GM18907 (cell line): ENCODE data around the gene WDR64.
"Not testable (repeated sequence)": the region's sequence is repeated elsewhere in the genome, so short reads cannot be mapped to it uniquely, and the experiment has no call there.

Source experiments
- ATAC-seq: cut with Tn5 transposase; IDR thresholded peaks from one replicate; pipeline ENCODE4 v1.9.1; 2021; ENCODE audit warnings: mild to moderate bottlenecking, moderate library complexity; ENCODE audit not compliant: unreplicated experiment

The WDR64 gene

DNA sequence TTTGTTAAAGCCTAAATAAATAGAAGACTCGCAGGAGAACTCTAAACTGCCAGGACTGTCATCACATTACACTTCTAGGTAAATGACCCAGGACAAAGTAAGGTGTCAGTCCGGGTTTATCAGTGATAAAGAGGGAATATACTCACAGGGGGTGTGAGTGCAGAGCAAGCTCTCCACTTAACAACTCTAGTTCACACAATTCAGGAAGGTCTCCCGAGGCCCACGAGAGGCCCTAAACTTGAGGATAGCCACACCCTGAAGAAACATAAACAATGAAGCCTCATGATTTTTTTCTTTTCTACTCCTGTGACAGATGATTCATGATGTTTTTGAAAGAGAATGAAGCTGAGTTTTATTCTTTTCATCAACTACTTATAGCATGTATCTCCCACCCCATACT, 130.3 kb downstream of the WDR64 start:
- no peak for ATAC-seq

DNA sequence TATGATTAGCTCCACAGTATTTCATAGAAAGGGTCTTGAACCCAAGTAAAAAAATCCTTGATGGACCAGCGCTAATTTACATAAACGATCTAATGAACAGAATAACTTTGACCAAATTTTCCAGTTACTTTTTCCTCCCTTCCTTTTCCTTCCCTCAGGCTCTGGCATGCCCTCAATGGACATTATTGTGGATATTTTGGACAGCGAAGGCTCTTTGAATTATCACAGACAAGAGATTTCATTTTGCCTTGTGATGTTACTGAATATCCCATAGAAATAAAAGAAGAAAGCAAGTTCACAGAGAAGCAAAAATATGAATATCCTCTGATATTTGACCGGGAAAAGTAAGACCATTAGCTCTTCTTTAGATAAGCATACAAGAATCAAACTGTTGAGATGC, 135.6 kb downstream of the WDR64 start:
- ATAC-seq = no peak

DNA sequence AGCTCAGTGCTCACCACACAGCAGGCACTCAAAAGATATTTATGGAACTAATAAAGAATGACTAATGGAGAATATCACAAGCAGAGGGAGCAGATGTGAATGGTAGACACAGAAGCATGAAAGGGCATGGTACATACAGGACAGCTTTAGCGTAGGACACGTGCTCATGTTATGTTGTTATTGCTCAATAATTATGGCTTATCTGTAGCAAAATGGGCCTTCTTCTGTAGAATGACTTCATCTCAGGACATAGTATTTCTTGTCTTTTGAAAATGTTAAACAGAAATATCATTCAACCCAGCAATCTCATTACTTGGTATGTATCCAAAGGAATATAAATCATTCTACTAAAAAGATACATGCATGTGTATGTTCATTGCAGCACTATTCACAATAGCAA, 137.0 kb downstream of the WDR64 start:
- no peak for ATAC-seq

DNA sequence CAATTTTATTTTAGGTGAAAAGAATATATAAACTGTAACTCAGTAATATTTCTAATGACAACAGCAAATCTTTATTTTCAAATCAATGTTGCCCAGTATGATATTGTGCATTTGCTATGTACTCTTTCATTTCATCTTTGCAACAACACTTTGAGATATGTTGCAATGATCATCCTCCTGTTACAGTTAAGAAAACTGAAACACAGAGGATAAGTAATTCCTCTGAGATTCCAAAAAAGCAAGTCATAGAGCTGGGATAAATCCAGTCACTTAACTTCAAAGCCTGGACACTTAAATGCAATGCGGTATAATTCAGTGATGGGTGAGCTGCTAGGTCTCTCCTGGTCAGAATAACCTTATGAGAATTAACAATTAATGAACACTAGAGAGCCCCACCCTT, 147.3 kb downstream of the WDR64 start:
- no peak for ATAC-seq

DNA sequence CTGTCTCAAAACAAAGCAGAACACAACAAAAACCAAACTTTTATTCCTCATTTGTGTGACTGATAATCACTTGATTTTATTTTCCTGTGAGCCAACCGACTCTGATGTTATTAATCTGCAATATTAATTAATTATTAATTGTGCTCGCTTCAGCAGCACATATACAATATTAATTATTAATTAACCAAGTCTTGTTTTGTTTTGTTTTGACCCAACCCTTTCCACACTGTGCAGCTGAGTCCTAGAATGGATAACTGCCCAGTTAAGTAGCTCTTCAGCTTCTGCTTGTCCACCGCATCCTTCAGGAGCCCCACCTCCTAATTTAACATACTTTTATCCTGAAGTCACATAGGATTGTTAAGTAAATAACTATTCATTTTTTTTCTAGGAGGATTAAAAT, 148.6 kb downstream of the WDR64 start:
- peak; percentile 82 for ATAC-seq

DNA sequence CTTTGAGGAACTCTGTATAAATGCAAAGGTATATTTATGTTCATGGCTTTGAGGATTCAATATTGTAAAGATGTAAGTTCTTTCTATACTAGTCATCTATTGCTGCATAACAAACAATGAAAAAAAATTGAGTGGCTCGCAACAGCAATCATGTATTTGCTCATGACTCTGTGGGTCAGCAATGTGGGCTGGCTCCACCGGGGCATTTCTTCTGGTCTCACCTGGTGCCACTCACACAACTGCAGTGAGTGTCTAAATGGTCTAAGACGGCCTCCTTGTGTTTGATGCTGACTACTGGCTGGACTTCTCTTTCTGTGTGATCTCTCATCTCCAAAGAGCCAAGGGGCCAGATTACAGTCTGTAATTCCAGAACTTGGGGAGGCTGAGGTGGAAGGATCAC, 150.8 kb downstream of the WDR64 start:
- no peak for ATAC-seq

DNA sequence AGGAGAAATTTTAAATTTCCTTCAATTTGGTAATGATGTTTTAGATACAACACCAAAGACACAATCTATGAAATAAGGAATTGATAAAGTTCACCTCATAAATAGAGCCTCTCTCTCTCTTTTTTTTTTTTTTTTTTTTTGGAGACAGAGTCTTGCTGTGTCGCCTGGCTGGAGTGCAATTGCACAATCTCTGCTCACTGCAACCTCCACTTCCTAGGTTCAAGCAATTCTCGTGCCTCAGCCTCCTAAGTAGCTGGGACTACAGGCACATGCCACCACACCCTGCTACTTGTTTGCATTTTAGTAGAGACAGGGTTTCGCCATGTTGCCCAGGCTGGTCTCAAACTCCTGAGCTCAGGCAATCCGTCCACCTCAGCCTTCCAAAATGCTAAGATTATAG, 152.6 kb downstream of the WDR64 start:
- ATAC-seq = not testable (repeated sequence)

DNA sequence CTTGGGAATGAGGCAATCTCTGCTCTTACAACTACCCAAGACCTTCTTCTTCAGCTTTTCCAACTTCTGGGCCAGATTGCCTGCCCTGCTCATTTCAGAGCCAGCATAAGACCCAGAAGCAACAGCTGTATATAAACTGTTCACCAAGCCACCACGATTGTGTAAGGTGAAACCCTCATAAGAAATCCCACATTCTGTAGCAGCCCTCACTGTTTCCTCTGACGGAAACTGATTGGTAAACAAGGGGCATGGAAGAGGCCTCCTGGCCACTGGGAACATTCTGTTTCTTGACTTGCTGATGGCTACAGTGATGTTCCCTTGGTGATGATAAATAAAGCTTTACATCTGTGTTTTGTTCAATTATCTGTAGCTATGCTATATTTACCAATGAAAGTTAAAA, 156.2 kb downstream of the WDR64 start:
- ATAC-seq = no peak

DNA sequence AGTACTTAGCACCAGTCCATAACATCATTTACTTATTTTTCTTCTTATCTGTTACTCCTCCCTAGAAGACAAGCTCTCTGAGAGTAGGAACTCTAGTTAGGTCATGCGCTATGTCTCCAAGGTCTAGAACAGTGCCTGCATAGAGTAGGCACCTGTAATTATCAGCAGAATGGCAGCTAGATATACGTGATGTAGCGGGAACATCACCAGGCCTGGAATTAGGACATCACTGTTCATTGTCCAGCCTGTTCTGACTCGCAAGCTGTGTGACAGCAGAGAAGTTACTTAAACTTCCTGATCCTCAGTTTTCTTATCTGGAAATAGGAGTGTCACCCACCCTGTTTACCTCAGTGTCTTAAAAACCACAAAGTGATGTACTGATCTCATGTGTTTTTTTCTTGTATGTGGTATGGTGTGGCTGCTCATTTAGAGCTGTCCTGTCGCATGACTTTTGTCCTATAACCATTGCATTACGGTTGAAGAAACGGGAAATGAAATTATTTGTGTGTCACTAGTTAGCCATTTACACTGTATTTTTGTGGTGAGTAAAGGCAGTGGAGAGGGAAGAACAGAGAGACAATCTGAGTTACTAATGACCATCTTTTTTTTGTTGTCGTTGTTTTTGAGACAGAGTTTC, 158.8 kb downstream of the WDR64 start:
- ATAC-seq = peak; percentile 91

DNA sequence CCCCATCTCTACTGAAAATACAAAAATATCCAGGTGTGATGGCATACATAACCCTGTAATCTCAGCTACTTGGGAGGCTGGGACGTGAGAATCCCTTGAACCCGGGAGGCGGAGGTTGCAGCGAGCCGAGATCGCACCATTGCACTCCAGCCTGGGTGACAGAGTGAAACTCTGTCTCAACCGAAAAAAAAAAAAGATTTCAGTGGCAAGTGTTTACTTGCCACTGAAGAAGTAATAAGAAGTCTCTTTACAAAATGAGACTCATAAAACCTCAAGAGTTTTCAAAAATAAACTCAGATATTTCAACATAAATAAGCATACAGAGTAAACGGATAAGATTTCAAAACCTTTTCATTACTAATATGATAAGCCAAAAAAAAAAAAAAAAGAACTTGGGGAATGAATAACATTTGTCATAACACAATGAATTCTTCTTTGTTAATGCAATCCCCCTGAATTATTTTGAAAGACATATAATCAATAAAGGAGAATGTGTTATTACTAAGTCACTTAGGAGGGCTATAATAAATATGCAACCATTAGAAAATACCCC, 161.8 kb downstream of the WDR64 start:
- no peak for ATAC-seq

DNA sequence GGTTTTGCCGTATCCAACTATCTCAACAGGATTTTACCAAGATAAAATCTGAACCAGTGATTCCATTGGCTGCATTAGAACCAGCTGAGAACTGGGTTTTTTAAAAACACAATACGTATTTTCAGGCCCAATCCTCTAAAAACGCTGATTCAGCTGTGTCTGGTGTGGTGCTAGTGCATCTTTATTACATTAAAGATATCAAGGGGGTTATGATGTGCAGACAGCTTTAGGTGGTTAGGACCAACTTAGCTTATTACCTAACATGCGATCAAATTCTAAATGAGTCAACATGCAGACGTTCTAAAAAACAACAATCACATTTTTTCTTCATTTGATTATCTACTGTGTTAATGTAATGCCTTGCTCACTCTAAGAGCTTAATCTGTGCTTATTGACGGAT, 163.9 kb downstream of the WDR64 start:
- ATAC-seq = no peak

DNA sequence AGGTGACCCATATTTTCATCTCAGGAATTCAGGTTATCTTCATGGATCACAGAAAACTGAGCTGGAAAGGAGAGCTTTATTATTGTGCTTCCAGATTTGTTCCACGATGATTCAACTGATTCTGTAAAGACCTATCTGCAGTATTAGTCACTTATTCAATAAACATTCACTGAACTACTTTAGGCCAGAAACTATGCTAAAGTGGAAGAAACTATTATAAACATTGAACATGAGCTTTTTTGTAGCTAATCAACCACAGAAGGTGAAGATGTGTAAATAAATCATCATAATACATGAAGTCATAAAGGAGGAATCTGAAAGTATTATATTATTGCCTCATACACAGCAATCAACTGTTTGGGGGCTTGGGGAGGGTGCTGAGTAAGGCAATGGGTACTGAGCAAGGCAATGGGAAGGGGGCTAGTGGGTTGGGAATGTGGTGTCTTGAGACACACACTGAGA, 165.3 kb downstream of the WDR64 start:
- ATAC-seq = no peak

DNA sequence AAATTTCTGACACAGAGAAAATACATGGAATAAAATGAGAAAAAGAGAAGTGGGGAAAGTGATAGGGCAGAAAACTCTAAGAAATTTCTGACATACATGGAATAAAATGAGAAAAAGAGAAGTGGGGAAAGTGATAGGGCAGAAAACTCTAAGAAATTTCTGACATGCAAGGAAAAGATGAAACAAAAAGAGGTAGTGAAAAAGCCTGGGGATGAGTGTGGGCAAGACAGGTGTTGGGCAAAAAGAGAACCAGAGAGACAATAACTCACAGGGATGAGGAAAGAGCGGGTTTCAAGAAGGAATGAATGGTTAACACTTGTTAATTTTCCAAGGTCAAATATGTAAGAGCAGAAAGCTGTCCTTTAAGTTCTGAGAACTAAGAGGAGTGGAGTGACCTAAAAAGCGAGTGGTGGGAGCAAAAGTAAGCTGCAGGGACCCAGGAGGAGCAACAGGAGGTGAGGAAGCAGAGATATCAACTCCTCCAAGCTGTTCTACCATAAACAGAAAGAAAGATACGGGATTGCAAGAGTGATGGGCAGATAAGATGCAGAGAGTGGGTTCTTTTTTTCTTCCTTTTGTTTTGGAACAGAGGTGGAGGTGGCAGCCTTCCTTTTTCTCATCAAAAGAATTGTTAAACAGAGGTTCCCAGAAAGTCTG, 166.0 kb downstream of the WDR64 start:
- no peak for ATAC-seq

DNA sequence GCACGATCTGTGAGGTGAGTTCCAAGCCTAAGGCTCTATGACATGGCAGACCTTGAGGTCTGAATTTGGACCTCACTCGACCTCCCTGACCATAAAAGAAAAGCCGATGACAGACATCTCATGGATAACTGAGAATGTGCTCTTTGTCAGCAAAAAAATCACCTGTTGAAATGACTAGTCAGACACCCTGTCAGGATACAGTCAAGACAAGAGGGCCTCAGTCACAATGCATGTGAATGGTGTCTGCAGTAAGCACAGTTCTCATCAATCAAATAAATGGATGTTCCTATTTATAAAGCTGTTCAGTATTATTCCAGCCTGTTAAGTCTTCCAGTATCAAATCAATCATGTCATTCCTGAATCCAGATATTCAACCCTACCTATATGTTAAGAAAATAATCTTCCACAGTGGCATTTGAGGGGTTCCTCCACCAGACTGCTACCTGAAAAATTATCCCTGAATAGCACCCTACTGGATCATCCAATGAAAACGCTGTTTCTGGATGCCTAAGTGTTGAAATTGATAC, 167.3 kb downstream of the WDR64 start:
- no peak for ATAC-seq

DNA sequence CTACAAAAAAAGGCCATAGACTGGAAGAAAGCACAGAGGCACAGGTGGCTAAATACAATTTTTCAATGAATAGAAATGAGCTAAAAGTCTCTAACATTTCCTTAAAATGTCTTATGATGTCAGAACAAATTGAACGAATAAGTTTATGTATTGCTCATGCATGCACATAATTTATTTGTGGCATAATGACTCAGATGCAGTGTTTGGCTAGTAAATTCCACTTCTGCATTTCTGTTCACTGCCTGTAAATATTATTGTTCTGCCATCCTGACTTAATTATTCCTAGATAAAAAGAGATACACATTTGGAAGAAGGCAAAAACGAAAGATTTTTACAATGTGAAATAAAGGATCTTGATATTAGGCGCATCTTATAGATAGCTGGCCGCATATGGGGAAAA, 169.3 kb downstream of the WDR64 start:
- no peak for ATAC-seq

DNA sequence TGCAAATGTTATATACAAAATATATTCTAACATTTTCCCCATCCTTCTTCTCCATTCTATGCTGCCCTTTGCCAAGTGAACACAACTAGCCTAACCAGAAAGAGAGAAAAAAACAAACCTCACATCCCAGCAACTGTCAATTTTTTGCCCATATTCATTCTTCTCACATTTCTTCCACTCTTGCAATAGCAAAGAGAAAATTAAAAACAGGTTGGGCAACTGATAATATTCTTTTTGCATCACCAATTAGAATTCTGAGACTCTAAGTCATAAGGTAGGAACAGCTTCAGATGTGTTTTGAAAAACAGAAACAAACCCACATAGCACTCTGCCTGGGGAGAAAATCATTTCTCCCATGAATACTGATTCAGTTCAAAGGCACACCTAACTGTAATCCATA, 170.8 kb downstream of the WDR64 start:
- ATAC-seq = no peak

DNA sequence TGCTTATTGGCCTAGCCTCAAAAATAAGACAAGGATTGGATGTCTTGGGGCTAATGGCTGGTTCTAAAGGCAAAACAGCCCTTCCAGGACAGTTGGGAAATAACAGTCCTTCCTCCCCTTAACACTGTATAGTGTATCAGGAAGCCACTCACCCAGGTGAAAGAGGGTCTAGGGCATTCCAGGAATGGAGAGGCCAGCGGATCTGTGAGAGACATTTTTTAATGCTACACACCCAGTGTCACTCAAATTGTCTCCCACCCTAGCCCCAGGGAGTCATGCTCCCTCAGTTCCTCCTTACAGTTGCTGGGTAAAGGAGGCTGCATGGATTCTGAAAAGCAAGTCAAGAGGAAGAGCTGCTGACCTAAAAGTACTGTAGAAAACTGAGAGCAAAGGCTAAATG, 171.8 kb downstream of the WDR64 start:
- ATAC-seq = no peak

DNA sequence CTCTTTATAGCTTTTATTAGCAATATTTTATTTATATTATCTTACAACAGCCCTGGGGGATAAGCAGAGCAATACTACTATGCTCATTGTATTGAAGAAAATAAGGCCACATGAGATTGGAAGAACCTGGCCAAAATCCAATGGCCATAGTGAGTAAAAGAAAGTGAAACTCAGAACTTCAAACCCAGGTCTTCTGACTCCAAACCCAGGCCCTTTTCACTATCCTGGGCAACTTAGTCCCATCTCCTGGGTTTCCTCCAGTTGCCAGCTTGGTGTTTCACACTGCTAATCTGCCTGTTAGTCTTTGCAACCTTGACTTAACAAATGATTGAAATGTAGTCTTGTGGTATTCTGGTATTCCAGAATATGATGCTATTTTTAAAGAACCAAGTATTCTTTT, 173.5 kb downstream of the WDR64 start:
- ATAC-seq = no peak

DNA sequence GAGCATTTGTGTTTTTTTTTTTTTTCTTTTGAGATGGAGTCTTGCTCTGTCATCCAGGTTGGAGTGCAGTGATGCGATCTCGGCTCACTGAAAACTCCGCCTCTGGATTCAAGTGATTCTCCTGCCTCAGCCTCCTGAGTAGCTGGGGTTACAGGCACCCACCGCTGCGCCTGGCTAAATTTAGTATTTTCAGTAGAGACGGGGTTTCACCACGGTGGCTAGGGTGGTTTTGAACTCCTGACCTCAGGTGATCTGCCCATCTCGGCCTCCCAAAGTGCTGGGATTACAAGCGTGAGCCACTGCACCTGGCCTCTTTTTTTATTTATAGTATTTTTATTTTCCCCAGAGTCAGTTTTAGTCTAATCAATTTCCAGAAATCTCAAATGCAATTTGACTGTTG, 174.5 kb downstream of the WDR64 start:
- ATAC-seq = not testable (repeated sequence)

DNA sequence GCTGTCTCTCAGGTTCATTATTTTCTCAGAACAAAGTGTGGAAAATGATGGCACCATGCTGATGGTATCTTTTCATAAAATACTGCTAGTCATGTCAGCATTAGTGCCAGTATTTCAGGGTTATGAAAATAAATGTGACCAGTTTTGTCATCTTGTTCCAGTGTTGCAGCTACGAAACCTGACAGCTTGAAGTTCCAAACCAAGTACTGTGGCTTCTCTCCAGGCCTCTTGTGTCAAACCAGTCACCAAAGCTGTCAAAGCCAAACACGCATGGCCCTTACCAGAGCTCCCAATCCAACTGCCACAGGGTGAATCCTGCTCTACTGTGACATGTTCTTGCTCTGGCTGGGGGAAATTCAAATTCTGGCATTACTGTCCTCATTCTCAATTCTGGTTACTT, 175.2 kb downstream of the WDR64 start:
- no peak for ATAC-seq

DNA sequence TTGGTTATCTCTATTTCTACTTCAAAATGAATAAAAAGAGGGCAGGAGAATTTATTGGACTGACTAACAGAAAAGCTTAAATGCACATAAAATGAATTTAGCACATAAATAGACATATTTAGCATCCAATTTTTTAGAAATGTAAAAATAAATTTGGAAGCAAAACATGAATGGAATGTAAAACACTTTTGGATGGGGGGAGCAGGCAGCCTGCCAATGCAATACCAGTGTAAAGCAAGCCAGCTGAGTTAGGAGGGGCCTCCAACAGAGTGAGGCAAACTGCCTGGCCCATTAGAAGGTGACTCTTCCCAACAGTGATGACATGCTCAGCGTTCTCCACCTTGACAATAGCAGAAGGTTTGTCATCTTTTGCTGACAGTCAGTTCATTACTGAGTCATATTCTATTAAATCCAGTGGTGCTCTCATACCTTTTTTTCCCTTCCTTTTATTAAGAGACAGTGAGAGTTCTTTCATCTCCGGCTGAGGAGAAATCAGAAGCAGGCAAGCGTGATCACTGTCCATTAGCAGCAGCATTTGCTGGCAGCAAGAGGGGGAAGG, 176.5 kb downstream of the WDR64 start:
- ATAC-seq = no peak

DNA sequence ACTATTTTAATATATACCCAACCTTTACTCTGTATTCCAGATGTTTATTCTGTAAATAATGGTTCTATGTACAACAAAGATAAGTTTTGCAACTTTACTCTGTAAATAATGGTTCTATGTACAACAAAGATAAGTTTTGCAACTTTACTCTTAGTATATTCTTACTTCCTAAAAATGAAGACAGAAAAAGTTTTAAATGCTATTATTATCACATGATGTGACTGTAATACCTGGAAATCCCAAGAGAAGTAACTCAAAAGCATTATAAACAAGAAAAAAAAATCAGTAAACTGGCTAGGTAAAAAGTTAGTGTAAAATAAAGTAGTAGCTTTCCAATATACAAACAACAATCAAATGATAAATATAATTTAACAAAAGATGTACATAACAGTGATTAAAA, 177.4 kb downstream of the WDR64 start:
- ATAC-seq = no peak
